ENCODE results near the gene AGBL1.
"Not testable (repeated sequence)": the region's sequence is repeated elsewhere in the genome, so short reads cannot be mapped to it uniquely, and the experiment has no call there.

The AGBL1 gene

DNA sequence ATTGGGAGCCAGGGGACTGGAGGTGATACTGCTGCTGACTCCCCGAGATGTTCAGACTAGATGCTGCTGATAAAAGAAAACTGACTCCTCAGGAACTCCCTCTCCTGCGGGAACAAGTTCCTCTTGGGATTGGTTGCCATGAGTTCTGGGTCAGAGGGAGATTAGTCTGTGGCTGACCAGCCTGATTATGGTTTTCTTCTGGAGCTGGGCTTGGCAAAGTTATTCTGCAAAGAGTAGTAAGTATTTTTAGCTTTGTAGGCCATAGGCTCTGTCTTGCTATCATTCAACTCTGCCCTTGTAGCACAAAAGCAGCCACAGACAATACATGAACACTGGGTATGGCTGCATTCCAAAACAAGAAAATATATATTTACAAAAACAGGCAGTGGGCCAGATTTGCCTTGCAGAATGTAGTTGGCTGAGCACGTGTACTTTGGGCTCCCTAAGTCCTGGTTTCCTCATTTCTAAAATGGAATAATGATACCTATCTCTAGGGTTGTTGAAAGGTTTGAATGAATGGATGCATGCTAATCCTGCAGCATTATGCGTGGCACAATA, 796.8 kb downstream of the AGBL1 start:
- H3K4me3 ChIP-seq (replicated peaks in 1 of 2; ENCODE audit: low read depth in 2 of 2, low read length in 2 of 2): no peak overlapping the region
- DNase-seq (ENCODE audit: low read depth in 2 of 2): no peak
- TF ChIP-seq, protein P1, sequence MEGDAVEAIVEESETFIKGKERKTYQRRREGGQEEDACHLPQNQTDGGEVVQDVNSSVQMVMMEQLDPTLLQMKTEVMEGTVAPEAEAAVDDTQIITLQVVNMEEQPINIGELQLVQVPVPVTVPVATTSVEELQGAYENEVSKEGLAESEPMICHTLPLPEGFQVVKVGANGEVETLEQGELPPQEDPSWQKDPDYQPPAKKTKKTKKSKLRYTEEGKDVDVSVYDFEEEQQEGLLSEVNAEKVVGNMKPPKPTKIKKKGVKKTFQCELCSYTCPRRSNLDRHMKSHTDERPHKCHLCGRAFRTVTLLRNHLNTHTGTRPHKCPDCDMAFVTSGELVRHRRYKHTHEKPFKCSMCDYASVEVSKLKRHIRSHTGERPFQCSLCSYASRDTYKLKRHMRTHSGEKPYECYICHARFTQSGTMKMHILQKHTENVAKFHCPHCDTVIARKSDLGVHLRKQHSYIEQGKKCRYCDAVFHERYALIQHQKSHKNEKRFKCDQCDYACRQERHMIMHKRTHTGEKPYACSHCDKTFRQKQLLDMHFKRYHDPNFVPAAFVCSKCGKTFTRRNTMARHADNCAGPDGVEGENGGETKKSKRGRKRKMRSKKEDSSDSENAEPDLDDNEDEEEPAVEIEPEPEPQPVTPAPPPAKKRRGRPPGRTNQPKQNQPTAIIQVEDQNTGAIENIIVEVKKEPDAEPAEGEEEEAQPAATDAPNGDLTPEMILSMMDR (IDR thresholded peaks at IDR 0.05; ENCODE audit: low read depth, low read length): no peak

- TF ChIP-seq, protein P1 (IDR thresholded peaks at IDR 0.05; ENCODE audit: low read depth, low read length): no peak
- no peak for DNase-seq (ENCODE audit: low read depth in 2 of 2)
Observed at GRCh38 chr15:86877171-86877631, 797.5 kb downstream of the AGBL1 start.

GRCh38 chr15:86878844-86879243, 799.2 kb downstream of the AGBL1 start:
- not testable (repeated sequence) for DNase-seq (ENCODE audit: low read depth in 2 of 2); H3K4me3 ChIP-seq (replicated peaks in 1 of 2; ENCODE audit: low read depth in 2 of 2, low read length in 2 of 2)

More at GRCh38 chr15:86877171-86877631, 797.5 kb downstream of the AGBL1 start:
- no peak overlapping the region for H3K4me3 ChIP-seq (replicated peaks in 1 of 2; ENCODE audit: low read depth in 2 of 2, low read length in 2 of 2)

DNA sequence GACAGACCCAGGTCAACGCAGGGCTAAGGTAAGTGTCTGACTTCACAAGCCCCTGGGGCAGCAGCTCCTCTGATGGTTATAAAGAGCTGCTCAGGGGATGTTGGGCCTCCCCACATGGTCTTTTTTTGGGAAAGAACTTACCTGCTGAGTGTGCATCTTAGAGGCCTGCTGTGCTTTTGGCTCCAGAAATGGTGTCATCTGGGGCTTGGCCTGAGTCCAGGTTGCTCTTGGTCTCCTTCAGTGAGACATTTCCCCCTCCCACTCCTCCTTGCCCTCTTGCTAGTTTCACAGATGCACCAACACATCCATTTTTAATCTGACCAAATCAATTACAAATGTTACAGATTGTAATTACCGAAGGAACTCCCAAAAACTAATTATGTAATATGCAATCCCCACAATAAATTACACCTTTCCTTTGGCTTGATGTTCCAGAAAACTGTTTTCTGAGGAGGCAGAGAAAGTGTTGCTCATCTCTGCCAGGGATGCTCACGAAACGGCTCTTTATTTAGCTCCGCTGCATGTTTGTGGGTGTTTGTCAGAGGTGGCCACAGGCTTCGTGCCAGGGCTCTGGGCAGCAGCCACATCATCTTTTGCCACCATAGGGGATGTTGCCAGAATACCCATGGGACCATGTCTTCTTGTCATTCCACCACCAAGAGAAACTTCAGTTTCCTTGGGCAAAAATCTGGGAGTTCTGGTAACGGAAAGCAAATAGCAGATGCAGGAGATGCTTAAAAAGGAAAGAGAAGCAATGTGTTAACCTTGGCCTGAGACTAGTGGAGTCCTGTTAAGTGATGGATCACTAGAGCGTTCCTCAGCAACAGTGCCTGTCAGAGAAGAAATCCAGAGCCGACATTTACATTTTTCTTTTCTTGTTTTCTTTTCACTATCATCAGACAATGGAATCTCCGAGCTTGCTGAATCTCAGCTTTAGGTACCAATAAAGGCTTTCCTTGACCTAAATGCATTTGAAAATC, 799.9 kb downstream of the AGBL1 start:
- no peak for DNase-seq (ENCODE audit: low read depth in 2 of 2)
- TF ChIP-seq, protein P1 (IDR thresholded peaks at IDR 0.05; ENCODE audit: low read depth, low read length): no peak
- no peak overlapping the region for H3K4me3 ChIP-seq (replicated peaks in 1 of 2; ENCODE audit: low read depth in 2 of 2, low read length in 2 of 2)

DNA sequence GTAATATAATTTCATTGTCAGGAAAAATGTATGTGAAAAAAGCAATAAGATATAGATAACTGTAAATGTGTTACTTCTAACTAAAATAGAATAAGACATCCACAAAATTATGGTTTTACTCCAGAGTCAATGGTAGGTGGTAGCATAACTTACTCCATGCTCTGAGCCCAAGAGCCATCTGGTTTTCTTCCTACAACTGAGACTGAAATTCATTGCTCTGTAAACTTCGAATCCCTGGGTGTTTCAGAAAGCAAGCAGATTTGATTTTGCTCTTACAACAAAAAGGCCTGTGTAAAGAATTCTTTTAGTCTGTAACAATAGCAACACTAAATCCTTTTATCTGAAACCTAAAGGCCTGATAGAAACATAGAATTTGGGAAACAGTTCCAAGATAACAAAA, 805.9 kb downstream of the AGBL1 start:
- no peak overlapping the region for H3K4me3 ChIP-seq (replicated peaks in 1 of 2; ENCODE audit: low read depth in 2 of 2, low read length in 2 of 2)
- no peak for DNase-seq (ENCODE audit: low read depth in 2 of 2)
- TF ChIP-seq, protein P1 (IDR thresholded peaks at IDR 0.05; ENCODE audit: low read depth, low read length): no peak

DNA sequence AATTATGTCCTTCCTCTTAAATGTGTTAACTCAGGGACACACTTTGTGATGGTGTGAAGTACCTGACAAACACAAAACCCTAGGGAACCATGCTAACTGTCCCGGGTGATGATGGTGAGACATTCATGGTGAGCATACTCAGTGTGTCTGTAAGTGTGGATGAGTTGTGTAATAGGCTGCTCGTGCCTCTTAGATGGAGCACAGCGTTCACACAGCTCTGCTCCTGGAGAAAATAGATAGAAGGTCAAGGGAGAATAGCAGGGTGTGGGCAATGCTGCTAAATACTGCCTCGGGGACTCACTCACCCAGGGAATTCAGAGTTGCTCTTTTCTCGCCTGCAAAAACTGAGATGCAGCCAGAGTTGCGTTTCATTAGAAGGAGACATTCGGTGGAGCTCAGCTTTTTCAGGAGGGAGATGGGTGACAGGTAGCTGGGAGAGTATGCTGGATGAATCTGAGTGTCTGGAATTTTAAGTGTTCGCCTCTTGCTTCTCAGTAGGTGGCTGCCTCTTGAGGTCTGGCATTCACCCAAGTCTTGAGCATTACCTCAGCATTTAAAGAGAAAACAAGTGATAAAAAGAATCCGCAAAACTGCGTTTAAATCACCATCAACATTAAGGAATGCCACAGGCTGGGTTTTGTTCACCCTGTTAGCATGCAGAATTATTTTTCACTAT, 813.2 kb downstream of the AGBL1 start:
- H3K4me3 ChIP-seq (replicated peaks in 1 of 2; ENCODE audit: low read depth in 2 of 2, low read length in 2 of 2): no peak overlapping the region
- peak; percentile 2 to 22 for DNase-seq (ENCODE audit: low read depth in 2 of 2)
- TF ChIP-seq, protein P1 (IDR thresholded peaks at IDR 0.05; ENCODE audit: low read depth, low read length): no peak

GRCh38 chr15:86894269-86894668, 814.6 kb downstream of the AGBL1 start:
- DNase-seq (ENCODE audit: low read depth in 2 of 2): no peak
- TF ChIP-seq, protein P1 (IDR thresholded peaks at IDR 0.05; ENCODE audit: low read depth, low read length): no peak
- no peak overlapping the region for H3K4me3 ChIP-seq (replicated peaks in 1 of 2; ENCODE audit: low read depth in 2 of 2, low read length in 2 of 2)
